HEK293 (cell line): ENCODE results near the gene SLC26A8.

Experiments
- CTCF ChIP-seq: fragments of 450-650 bp; formaldehyde crosslinking; IDR thresholded peaks from 2 replicates; pipeline ENCODE4 v1.5.1; 2016; ENCODE audit warnings: missing biosample characterization, missing genetic modification characterization
- ELK4 ChIP-seq: IDR thresholded peaks from 2 replicates; pipeline ENCODE4 v1.6.1; 2011; ENCODE audit warnings: mild to moderate bottlenecking, low read depth, low read length, borderline replicate concordance
- GLI4 ChIP-seq: fragments of 450-650 bp; formaldehyde crosslinking; IDR thresholded peaks from 2 replicates; pipeline ENCODE4 v1.5.1; 2016; ENCODE audit warnings: missing biosample characterization, missing genetic modification characterization
- SCRT1 ChIP-seq: fragments of 450-650 bp; formaldehyde crosslinking; IDR thresholded peaks from 2 replicates; pipeline ENCODE4 v1.5.1; 2016; ENCODE audit warnings: missing biosample characterization, missing genetic modification characterization, borderline replicate concordance
- ZBTB26 ChIP-seq: fragments of 450-650 bp; formaldehyde crosslinking; optimal IDR thresholded peaks from 2 replicates; pipeline ENCODE3; 2016; ENCODE audit warnings: missing biosample characterization, mild to moderate bottlenecking, missing genetic modification characterization
- ZBTB8A ChIP-seq: fragments of 450-650 bp; formaldehyde crosslinking; IDR thresholded peaks from 2 replicates; pipeline ENCODE4 v1.5.1; 2016; ENCODE audit warnings: missing biosample characterization, missing genetic modification characterization
- ZFP37 ChIP-seq: fragments of 450-650 bp; formaldehyde crosslinking; IDR thresholded peaks from 2 replicates; pipeline ENCODE4 v1.5.1; 2016; ENCODE audit warnings: missing biosample characterization, missing genetic modification characterization
- ZNF114 ChIP-seq: fragments of 450-650 bp; formaldehyde crosslinking; IDR thresholded peaks from 2 replicates; pipeline ENCODE4 v1.5.0; 2017; ENCODE audit warnings: missing biosample characterization, missing genetic modification characterization
- ZNF274 ChIP-seq, 2 experiments: fragments of 200-500 bp in 1 of 2; fragments of 450-650 bp in 1 of 2; sonication (Bioruptor generic) in 1 of 2; formaldehyde crosslinking in 1 of 2; IDR thresholded peaks; 2 replicates each; pipeline versions ENCODE4 v1.5.1 to v1.6.1; 2014 to 2016; ENCODE audit warnings: borderline replicate concordance in 1 of 2, inconsistent platforms in 1 of 2, low read length in 1 of 2, missing biosample characterization in 1 of 2, missing genetic modification characterization in 1 of 2
- ZNF292 ChIP-seq: fragments of 450-650 bp; formaldehyde crosslinking; IDR thresholded peaks from 2 replicates; pipeline ENCODE4 v1.5.1; 2016; ENCODE audit warnings: low read depth, missing biosample characterization, missing genetic modification characterization, borderline replicate concordance
- ZNF544 ChIP-seq: fragments of 450-650 bp; formaldehyde crosslinking; IDR thresholded peaks from 2 replicates; pipeline ENCODE4 v1.5.0; 2017; ENCODE audit warnings: missing biosample characterization, missing genetic modification characterization
- ZNF629 ChIP-seq: fragments of 450-650 bp; formaldehyde crosslinking; IDR thresholded peaks from 2 replicates; pipeline ENCODE4 v1.5.1; 2017; ENCODE audit warnings: missing biosample characterization, missing genetic modification characterization
- ZNF776 ChIP-seq: fragments of 450-650 bp; formaldehyde crosslinking; IDR thresholded peaks from 2 replicates; pipeline ENCODE4 v1.5.0; 2017; ENCODE audit warnings: missing biosample characterization, missing genetic modification characterization, borderline replicate concordance
- ZSCAN30 ChIP-seq: fragments of 450-650 bp; IDR thresholded peaks from 2 replicates; pipeline ENCODE4 v1.5.1; 2018; ENCODE audit warnings: missing biosample characterization, mild to moderate bottlenecking, missing genetic modification characterization, moderate library complexity

GRCh38 chr6:36033935-36034334, 9.5 kb upstream of the SLC26A8 start:
- no peak for TF ChIP-seq ZSCAN30 (tag by site-specific recombination)
- TF ChIP-seq GLI4 (tag by site-specific recombination), result no peak
- no peak for TF ChIP-seq ELK4
- TF ChIP-seq CTCF (tag by site-specific recombination), result no peak
- TF ChIP-seq SCRT1 (tag by site-specific recombination), result no peak
- TF ChIP-seq ZFP37 (tag by site-specific recombination), result no peak
- no peak for TF ChIP-seq ZBTB8A
- TF ChIP-seq ZNF274 (IDR thresholded peaks at IDR 0.05; ENCODE audit: low read length), result no peak
- TF ChIP-seq ZNF274 (tag by site-specific recombination; IDR thresholded peaks at IDR 0.05; ENCODE audit: borderline replicate concordance), result no peak
- no peak for TF ChIP-seq ZNF114
- no peak for TF ChIP-seq ZNF776 (tag by site-specific recombination)
- TF ChIP-seq ZNF629 (tag by site-specific recombination), result no peak
- TF ChIP-seq ZBTB26, result no peak
- TF ChIP-seq ZNF544 (tag by site-specific recombination), result no peak
- no peak for TF ChIP-seq ZNF292 (tag by site-specific recombination)
